Fibroblast of lung (primary cell): ENCODE data around the gene DCAF8. TPM values are rescaled to one million over a fixed set of nuclear protein-coding genes. Genes with fewer than 3 reads are reported as not detected.

Experiments used
- DNase-seq, 2 donors: peaks; one replicate each; pipeline versions ENCODE4 v3.0.0 to v3.0.0-alpha.2; 2010; ENCODE audit warnings: low read depth in 2 of 2
- H2AFZ ChIP-seq: 2 replicates; pipeline ENCODE4 v1.5.1; 2012; ENCODE audit warnings: low read length, control low read depth, inconsistent platforms
- H3K27ac ChIP-seq: 2 replicates; pipeline ENCODE4 v1.5.1; 2011; ENCODE audit warnings: low read length, control low read depth; ENCODE audit not compliant: insufficient read depth
- H3K27me3 ChIP-seq: 2 replicates; pipeline ENCODE4 v1.5.1; 2011; ENCODE audit warnings: mild to moderate bottlenecking, low read length; ENCODE audit not compliant: control insufficient read depth, insufficient read depth
- H3K36me3 ChIP-seq: 2 replicates; pipeline ENCODE4 v1.5.1; 2011; ENCODE audit warnings: low read length; ENCODE audit not compliant: control insufficient read depth, insufficient read depth
- H3K4me1 ChIP-seq: 2 replicates; pipeline ENCODE4 v1.5.1; 2011; ENCODE audit warnings: low read length; ENCODE audit not compliant: control insufficient read depth, insufficient read depth; ENCODE audit errors: extremely low read depth
- H3K4me2 ChIP-seq: 2 replicates; pipeline ENCODE4 v1.5.1; 2011; ENCODE audit warnings: low read length, control low read depth; ENCODE audit not compliant: insufficient read depth; ENCODE audit errors: extremely low read depth
- H3K4me3 ChIP-seq, 4 experiments: fragments of 200-600 bp in 1 of 4; sonication (generic) in 1 of 4; replicated peaks in 1 of 4; 2 replicates each; pipeline ENCODE4 v1.5.1; 2011 to 2016; ENCODE audit warnings: low read length in 4 of 4, low read depth in 3 of 4, mild to moderate bottlenecking in 3 of 4, control low read depth in 2 of 4, inconsistent platforms in 1 of 4, mixed read lengths in 1 of 4; ENCODE audit not compliant: insufficient read depth in 1 of 4; ENCODE audit errors: control extremely low read depth in 1 of 4
- H3K79me2 ChIP-seq: 2 replicates; pipeline ENCODE4 v1.5.1; 2012; ENCODE audit warnings: mild to moderate bottlenecking, low read length, inconsistent platforms; ENCODE audit not compliant: control insufficient read depth, insufficient read depth
- H3K9ac ChIP-seq: 2 replicates; pipeline ENCODE4 v1.5.1; 2011; ENCODE audit warnings: mild to moderate bottlenecking, low read length, control low read depth; ENCODE audit not compliant: insufficient read depth
- H3K9me3 ChIP-seq: 2 replicates; pipeline ENCODE4 v1.5.1; 2012; ENCODE audit warnings: low read depth, low read length; ENCODE audit not compliant: control insufficient read depth, insufficient read depth
- H4K20me1 ChIP-seq: 2 replicates; pipeline ENCODE4 v1.5.1; 2011; ENCODE audit warnings: low read length; ENCODE audit not compliant: control insufficient read depth, insufficient read depth; ENCODE audit errors: extremely low read depth
- EZH2 ChIP-seq: IDR thresholded peaks from 2 replicates; pipeline ENCODE4 v1.5.1; 2012; ENCODE audit warnings: low read length, control low read depth, mild to moderate bottlenecking; ENCODE audit errors: missing control alignments
- polyA plus RNA-seq, 2 donors: library from polyadenylated mRNA; depleted of rRNA in 1 of 2; stranded (reverse) in 1 of 2; unstranded in 1 of 2; fragments of >200 nt; gene quantifications; 2 replicates each; pipeline ENCODE4 v1.2.1, GENCODE V29; 2011 to 2012; ENCODE audit warnings: missing spikeins in 1 of 2
- total RNA-seq: library from RNA; depleted of rRNA; stranded (reverse); fragments of >200 nt; gene quantifications from 2 replicates; pipeline ENCODE4 v1.2.1, GENCODE V29; 2014
- TF ChIP-seq, protein P1 (sequence below), 2 donors: IDR thresholded peaks in 1 of 2; conservative IDR thresholded peaks in 1 of 2; 1 replicate in 1 of 2; 2 replicates in 1 of 2; pipeline ENCODE4 v1.5.1; 2011 to 2012; ENCODE audit warnings: low read length in 2 of 2, control low read depth in 1 of 2, inconsistent platforms in 1 of 2, low read depth in 1 of 2, mild to moderate bottlenecking in 1 of 2

DCAF8 gene
- total and polyA plus RNA-seq, 2 donors (not counting 1 experiment from before 2014, with no cell fraction given), result 72.6 to 89.8 TPM

DNA sequence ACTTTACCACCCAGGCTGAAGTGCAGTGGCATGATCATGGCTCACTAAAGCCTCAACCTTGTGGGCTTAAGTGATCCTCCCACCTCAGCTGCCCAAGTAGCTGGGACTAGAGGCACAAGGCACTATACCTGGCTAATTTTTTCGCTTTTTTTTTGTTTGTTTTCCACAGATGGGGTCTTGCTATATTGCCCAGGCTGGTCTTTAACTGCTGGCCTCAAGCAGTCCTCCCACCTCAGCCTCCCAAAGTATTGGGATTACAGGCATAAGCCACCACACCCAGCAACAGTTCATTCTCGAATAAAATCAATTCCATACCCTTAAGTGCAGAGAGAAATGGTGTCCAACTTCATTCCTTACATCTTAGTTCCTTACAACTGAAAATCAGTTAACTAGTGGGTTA lies 24.8 kb downstream of the DCAF8 start:
- Histone ChIP-seq H3K9ac (no peak overlapping the region), H3K9me3 (no peaks in the 10 kb centered on the region), H3K4me1 (no peaks in the 10 kb centered on the region), H3K27me3 (no peaks in the 10 kb centered on the region), H3K4me3 (no peak overlapping the region), H3K4me2 (no peak overlapping the region), H3K27ac (no peak overlapping the region), H4K20me1 (no peaks in the 10 kb centered on the region), H3K36me3 (peaks cover 10% of the 10 kb centered on the region), H3K79me2 (no peaks in the 10 kb centered on the region), H2AFZ (no peak overlapping the region)
- no peak for DNase-seq
- TF ChIP-seq, protein P1, sequence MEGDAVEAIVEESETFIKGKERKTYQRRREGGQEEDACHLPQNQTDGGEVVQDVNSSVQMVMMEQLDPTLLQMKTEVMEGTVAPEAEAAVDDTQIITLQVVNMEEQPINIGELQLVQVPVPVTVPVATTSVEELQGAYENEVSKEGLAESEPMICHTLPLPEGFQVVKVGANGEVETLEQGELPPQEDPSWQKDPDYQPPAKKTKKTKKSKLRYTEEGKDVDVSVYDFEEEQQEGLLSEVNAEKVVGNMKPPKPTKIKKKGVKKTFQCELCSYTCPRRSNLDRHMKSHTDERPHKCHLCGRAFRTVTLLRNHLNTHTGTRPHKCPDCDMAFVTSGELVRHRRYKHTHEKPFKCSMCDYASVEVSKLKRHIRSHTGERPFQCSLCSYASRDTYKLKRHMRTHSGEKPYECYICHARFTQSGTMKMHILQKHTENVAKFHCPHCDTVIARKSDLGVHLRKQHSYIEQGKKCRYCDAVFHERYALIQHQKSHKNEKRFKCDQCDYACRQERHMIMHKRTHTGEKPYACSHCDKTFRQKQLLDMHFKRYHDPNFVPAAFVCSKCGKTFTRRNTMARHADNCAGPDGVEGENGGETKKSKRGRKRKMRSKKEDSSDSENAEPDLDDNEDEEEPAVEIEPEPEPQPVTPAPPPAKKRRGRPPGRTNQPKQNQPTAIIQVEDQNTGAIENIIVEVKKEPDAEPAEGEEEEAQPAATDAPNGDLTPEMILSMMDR (conservative IDR thresholded peaks at IDR 0.05 in 1 of 2, IDR thresholded peaks at IDR 0.05 in 1 of 2; ENCODE audit: low read depth in 1 of 2, low read length in 2 of 2), result no peak
- no peak for TF ChIP-seq EZH2

DNA sequence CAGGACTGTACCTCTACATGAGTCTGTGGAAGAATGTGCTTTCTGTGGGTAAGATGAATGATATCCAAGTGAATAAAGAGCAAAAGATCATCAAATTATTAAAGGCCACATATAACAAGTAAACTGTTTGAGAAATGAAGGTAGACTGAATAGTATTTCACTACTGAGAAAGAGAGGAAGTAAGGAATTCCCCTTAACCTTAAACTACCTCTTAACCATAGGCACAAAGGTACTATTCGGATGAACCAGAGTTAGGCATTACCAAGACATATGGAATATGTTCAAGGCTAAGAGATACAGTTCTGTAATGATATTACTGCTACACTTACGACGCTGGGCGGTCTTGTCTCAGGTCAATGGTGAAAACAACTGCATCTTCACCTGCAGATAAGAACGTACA lies 25.5 kb downstream of the DCAF8 start:
- H3K4me2 ChIP-seq, result no peak overlapping the region
- no peak overlapping the region for H3K9ac ChIP-seq
- H3K27ac ChIP-seq, result no peak overlapping the region
- H3K36me3 ChIP-seq, result peaks cover 10% of the 10 kb centered on the region
- H3K4me1 ChIP-seq, result no peaks in the 10 kb centered on the region
- no peak for DNase-seq
- no peak overlapping the region for H3K4me3 ChIP-seq
- H2AFZ ChIP-seq, result no peak overlapping the region
- H3K27me3 ChIP-seq, result no peaks in the 10 kb centered on the region
- H4K20me1 ChIP-seq, result no peaks in the 10 kb centered on the region
- H3K9me3 ChIP-seq, result no peaks in the 10 kb centered on the region
- no peaks in the 10 kb centered on the region for H3K79me2 ChIP-seq
- no peak for TF ChIP-seq EZH2
- TF ChIP-seq, protein P1 (conservative IDR thresholded peaks at IDR 0.05 in 1 of 2, IDR thresholded peaks at IDR 0.05 in 1 of 2; ENCODE audit: low read depth in 1 of 2, low read length in 2 of 2), result no peak

DNA sequence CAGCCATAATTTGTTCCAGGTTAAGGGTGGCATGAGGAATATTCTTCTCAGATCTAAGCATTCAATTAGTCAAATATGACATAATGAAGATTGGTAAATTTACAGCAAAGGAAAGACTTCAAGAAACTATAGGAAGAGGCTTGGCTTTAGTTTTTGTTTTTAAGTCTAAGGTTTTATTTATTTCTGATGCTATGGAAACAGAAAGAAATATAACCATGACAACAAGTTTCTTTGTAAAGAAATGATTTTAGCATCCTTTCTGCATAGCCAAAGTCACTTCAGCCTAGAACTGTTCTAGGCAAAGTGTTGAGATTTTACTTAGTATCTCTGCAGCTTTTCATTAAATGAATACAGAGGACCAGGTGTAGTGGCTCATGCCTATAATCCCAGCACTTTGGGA lies 29.4 kb downstream of the DCAF8 start:
- H4K20me1 ChIP-seq, result no peaks in the 10 kb centered on the region
- no peaks in the 10 kb centered on the region for H3K4me1 ChIP-seq
- H3K9me3 ChIP-seq, result no peaks in the 10 kb centered on the region
- no peaks in the 10 kb centered on the region for H3K79me2 ChIP-seq
- no peaks in the 10 kb centered on the region for H3K27me3 ChIP-seq
- no peak overlapping the region for H3K27ac ChIP-seq
- no peak overlapping the region for H3K9ac ChIP-seq
- no peak overlapping the region for H3K4me2 ChIP-seq
- TF ChIP-seq, protein P1 (conservative IDR thresholded peaks at IDR 0.05 in 1 of 2, IDR thresholded peaks at IDR 0.05 in 1 of 2; ENCODE audit: low read depth in 1 of 2, low read length in 2 of 2), result no peak
- TF ChIP-seq EZH2, result no peak
- peaks cover 10% of the 10 kb centered on the region for H3K36me3 ChIP-seq
- no peak overlapping the region for H2AFZ ChIP-seq
- DNase-seq, result no peak
- no peak overlapping the region for H3K4me3 ChIP-seq
